Gastroesophageal sphincter (tissue), 3 donors: ENCODE results near the gene DPP6.

Experiments used
- POLR2A ChIP-seq, 2 donors: fragments of 450-650 bp; IDR thresholded peaks; one replicate each; pipeline ENCODE4 v1.6.1; 2017; ENCODE audit warnings: antibody characterized with exemption in 2 of 2, mild to moderate bottlenecking in 2 of 2, moderate library complexity in 1 of 2
- TF ChIP-seq, protein P1 (sequence below), 4 experiments: fragments of 200-600 bp in 2 of 4; fragments of 450-650 bp in 2 of 4; sonication (generic) in 1 of 4; IDR thresholded peaks; one replicate each; pipeline ENCODE4 v1.5.1; 2017 to 2019; ENCODE audit warnings: antibody characterized with exemption in 4 of 4, mild to moderate bottlenecking in 2 of 4, moderate library complexity in 2 of 4

DNA sequence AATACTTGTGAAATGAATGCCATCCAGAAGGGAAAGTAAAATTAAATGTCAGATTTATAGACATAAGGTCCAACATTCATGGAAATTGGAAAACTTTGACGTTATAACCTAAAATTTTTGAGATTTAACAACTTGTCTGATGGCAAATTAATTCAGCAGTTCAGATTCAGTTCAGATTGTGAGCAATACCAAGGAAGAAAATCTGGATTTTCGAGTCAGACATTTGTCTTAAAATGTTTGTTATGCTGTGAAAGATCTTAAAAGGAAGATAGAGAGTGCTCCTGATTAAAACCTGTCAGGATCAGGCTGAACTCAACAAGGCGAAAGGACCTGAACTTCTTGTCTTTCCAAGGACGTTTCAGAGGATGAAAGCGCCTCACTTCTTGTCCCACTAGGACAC lies 629.8 kb downstream of the DPP6 start:
- TF ChIP-seq, protein P1, sequence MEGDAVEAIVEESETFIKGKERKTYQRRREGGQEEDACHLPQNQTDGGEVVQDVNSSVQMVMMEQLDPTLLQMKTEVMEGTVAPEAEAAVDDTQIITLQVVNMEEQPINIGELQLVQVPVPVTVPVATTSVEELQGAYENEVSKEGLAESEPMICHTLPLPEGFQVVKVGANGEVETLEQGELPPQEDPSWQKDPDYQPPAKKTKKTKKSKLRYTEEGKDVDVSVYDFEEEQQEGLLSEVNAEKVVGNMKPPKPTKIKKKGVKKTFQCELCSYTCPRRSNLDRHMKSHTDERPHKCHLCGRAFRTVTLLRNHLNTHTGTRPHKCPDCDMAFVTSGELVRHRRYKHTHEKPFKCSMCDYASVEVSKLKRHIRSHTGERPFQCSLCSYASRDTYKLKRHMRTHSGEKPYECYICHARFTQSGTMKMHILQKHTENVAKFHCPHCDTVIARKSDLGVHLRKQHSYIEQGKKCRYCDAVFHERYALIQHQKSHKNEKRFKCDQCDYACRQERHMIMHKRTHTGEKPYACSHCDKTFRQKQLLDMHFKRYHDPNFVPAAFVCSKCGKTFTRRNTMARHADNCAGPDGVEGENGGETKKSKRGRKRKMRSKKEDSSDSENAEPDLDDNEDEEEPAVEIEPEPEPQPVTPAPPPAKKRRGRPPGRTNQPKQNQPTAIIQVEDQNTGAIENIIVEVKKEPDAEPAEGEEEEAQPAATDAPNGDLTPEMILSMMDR (IDR thresholded peaks at IDR 0.05), result no peak
- TF ChIP-seq POLR2A (IDR thresholded peaks at IDR 0.05), result no peak
